HL-60/S4 treated with phorbol 12-myristate 13-acetate at 8.2 ng/mL for 4 days and 3 days (cell line): ENCODE measurements around the gene HTRA2.

Experiments used
- in situ Hi-C: fragments of 300-500 bp; cut with MboI; formaldehyde crosslinking; loops from 2 replicates; pipeline ENCODE4 v1.15.0; 2022; ENCODE audit warnings: low sequenced_read_pairs

HTRA2 gene

GRCh38 chr2:74499267-74499939, 30.3 kb upstream of the HTRA2 start, which contains the start of gene LBX2:
LBX2 (minus strand) TSS chr2:74499603; CDS start chr2:74499537, 66 bp downstream.
- in situ Hi-C loops = loop anchor here (25.0 kb wide), 1 partner anchor 88 kb away; no protein-coding TSS in a partner anchor

- in situ Hi-C loops = loop anchor here (25.0 kb wide), 1 partner anchor 87 kb away; no protein-coding TSS in a partner anchor
These were observed 29.7 kb upstream of the HTRA2 start for GRCh38 chr2:74499940-74500577.

GRCh38 chr2:74500578-74500946, 29.2 kb upstream of the HTRA2 start:
- in situ Hi-C loops = no loop called here

- in situ Hi-C loops = no loop called here
These were observed 28.2 kb upstream of the HTRA2 start for GRCh38 chr2:74501335-74502071.

GRCh38 chr2:74502147-74502719, 27.5 kb upstream of the HTRA2 start:
- in situ Hi-C loops = no loop called here

GRCh38 chr2:74502720-74503505, 26.8 kb upstream of the HTRA2 start:
- in situ Hi-C loops = no loop called here

- in situ Hi-C loops = no loop called here
These were observed 25.9 kb upstream of the HTRA2 start for GRCh38 chr2:74503506-74504475.

GRCh38 chr2:74504591-74504990, 25.1 kb upstream of the HTRA2 start:
- in situ Hi-C loops = no loop called here

GRCh38 chr2:74505448-74506246, 24.1 kb upstream of the HTRA2 start:
- in situ Hi-C loops = no loop called here

GRCh38 chr2:74507145-74507925, 22.4 kb upstream of the HTRA2 start, which contains the start of gene PCGF1:
PCGF1 (minus strand) TSS chr2:74507695; CDS start chr2:74507668, 27 bp downstream.
- in situ Hi-C loops = no loop called here

- in situ Hi-C loops = no loop called here
These were observed 21.7 kb upstream of the HTRA2 start for GRCh38 chr2:74507926-74508520.

GRCh38 chr2:74510272-74510671, 19.5 kb upstream of the HTRA2 start:
- in situ Hi-C loops = no loop called here

- in situ Hi-C loops = no loop called here
These were observed 18.4 kb upstream of the HTRA2 start for GRCh38 chr2:74511104-74511989.

GRCh38 chr2:74512744-74513604, 16.8 kb upstream of the HTRA2 start:
- in situ Hi-C loops = no loop called here

- in situ Hi-C loops = no loop called here
These were observed 15.9 kb upstream of the HTRA2 start for GRCh38 chr2:74513605-74514367.
